IMR-90 (cell line): ENCODE results near the gene SLC27A4. TPM values are rescaled to one million over a fixed set of nuclear protein-coding genes. Genes with fewer than 3 reads are reported as not detected.

Experiments
- ATAC-seq: fragments of 200-7000 bp; cut with Tn5 transposase; 2 replicates; pipeline ENCODE4 v1.9.1; 2020; ENCODE audit warnings: low read depth, mild to moderate bottlenecking, moderate library complexity
- BruUV-seq: library from RNA; stranded (reverse); fragments of 400-500 nt; replicated peaks from 2 replicates; lab custom pipeline; 2021; lab: Mats Ljungman, UMichigan
- CTCF ChIA-PET: fragments of 300-600 bp; formaldehyde crosslinking; extraction: SDS; loops from one replicate; lab custom pipeline; 2021; ENCODE audit warnings: antibody characterized with exemption; lab: Yijun Ruan, JAX
- POLR2A ChIA-PET: fragments of 300-600 bp; sonication (Branson Sonifier 250); formaldehyde crosslinking; loops from one replicate; lab custom pipeline; 2022; ENCODE audit warnings: antibody characterized with exemption; ENCODE audit not compliant: unreplicated experiment; lab: Charles Lee
- DNase-seq: peaks from one replicate; pipeline ENCODE4 v3.0.0; 2013
- H2AFZ ChIP-seq: replicated peaks from 2 replicates; pipeline ENCODE3; 2013; ENCODE audit warnings: low read length, mild to moderate bottlenecking; ENCODE audit not compliant: poor library complexity
- H2AK5ac ChIP-seq: 2 replicates; pipeline ENCODE4 v1.6.1; 2013; ENCODE audit warnings: low read depth, low read length, inconsistent platforms
- H2AK9ac ChIP-seq: replicated peaks from 2 replicates; pipeline ENCODE3; 2013; ENCODE audit warnings: mild to moderate bottlenecking, low read depth, low read length, moderate library complexity; ENCODE audit not compliant: poor library complexity
- H2BK120ac ChIP-seq: 2 replicates; pipeline ENCODE4 v1.6.1; 2013; ENCODE audit warnings: low read depth, low read length, inconsistent platforms
- H2BK15ac ChIP-seq: 3 replicates; pipeline ENCODE4 v1.6.1; 2013; ENCODE audit warnings: low read depth, low read length, inconsistent platforms
- H2BK20ac ChIP-seq: 2 replicates; pipeline ENCODE4 v1.6.1; 2013; ENCODE audit warnings: low read depth, mild to moderate bottlenecking, inconsistent platforms, low read length, moderate library complexity
- H2BK5ac ChIP-seq: 2 replicates; pipeline ENCODE4 v1.6.1; 2013; ENCODE audit warnings: mild to moderate bottlenecking, low read depth, low read length, inconsistent platforms; ENCODE audit not compliant: poor library complexity, severe bottlenecking
- H3K14ac ChIP-seq: replicated peaks from 2 replicates; pipeline ENCODE4 v1.6.1; 2013; ENCODE audit warnings: low read depth, low read length, inconsistent platforms
- H3K18ac ChIP-seq: 2 replicates; pipeline ENCODE4 v1.6.1; 2013; ENCODE audit warnings: low read depth, low read length, control low read depth
- H3K23ac ChIP-seq: 2 replicates; pipeline ENCODE4 v1.6.1; 2013; ENCODE audit warnings: low read depth, low read length, inconsistent platforms
- H3K27ac ChIP-seq: 2 replicates; pipeline ENCODE4 v1.5.1; 2013; ENCODE audit warnings: mild to moderate bottlenecking, control low read depth, low read length; ENCODE audit not compliant: insufficient read depth
- H3K27me3 ChIP-seq: 2 replicates; pipeline ENCODE4 v1.6.1; 2013; ENCODE audit warnings: low read length; ENCODE audit not compliant: control insufficient read depth, insufficient read depth
- H3K36me3 ChIP-seq: 2 replicates; pipeline ENCODE4 v1.6.1; 2013; ENCODE audit warnings: low read length, mixed read lengths; ENCODE audit not compliant: control insufficient read depth, insufficient read depth
- H3K4ac ChIP-seq: 2 replicates; pipeline ENCODE4 v1.6.1; 2013; ENCODE audit warnings: low read depth, low read length, inconsistent platforms
- H3K4me1 ChIP-seq: 2 replicates; pipeline ENCODE4 v1.6.1; 2013; ENCODE audit warnings: low read length, mixed read lengths; ENCODE audit not compliant: control insufficient read depth, insufficient read depth
- H3K4me2 ChIP-seq: 2 replicates; pipeline ENCODE4 v1.6.1; 2013; ENCODE audit warnings: low read depth, mild to moderate bottlenecking, control low read depth, low read length, moderate library complexity
- H3K4me3 ChIP-seq: 2 replicates; pipeline ENCODE4 v1.5.1; 2013; ENCODE audit warnings: low read depth, mild to moderate bottlenecking, control low read depth, low read length, moderate library complexity; ENCODE audit not compliant: insufficient read depth
- H3K56ac ChIP-seq: 2 replicates; pipeline ENCODE4 v1.6.1; 2013; ENCODE audit warnings: low read length, inconsistent platforms; ENCODE audit not compliant: insufficient read depth; ENCODE audit errors: extremely low read depth
- H3K79me1 ChIP-seq, 2 experiments: 2 replicates each; pipeline ENCODE4 v1.6.1; 2013; ENCODE audit warnings: low read length in 2 of 2, inconsistent platforms in 1 of 2, low read depth in 1 of 2
- H3K9ac ChIP-seq: 2 replicates; pipeline ENCODE4 v1.6.1; 2013; ENCODE audit warnings: low read depth, low read length, control low read depth
- H3K9me1 ChIP-seq: 2 replicates; pipeline ENCODE4 v1.6.1; 2013; ENCODE audit warnings: low read length, inconsistent platforms; ENCODE audit not compliant: insufficient read depth
- H3K9me3 ChIP-seq: 2 replicates; pipeline ENCODE4 v1.6.1; 2013; ENCODE audit warnings: low read length; ENCODE audit not compliant: control insufficient read depth, insufficient read depth
- H4K20me1 ChIP-seq: 2 replicates; pipeline ENCODE4 v1.6.1; 2013; ENCODE audit warnings: low read length, inconsistent platforms; ENCODE audit not compliant: insufficient read depth
- H4K5ac ChIP-seq: 2 replicates; pipeline ENCODE4 v1.6.1; 2013; ENCODE audit warnings: mild to moderate bottlenecking, low read depth, low read length, control low read depth
- H4K8ac ChIP-seq, 2 experiments: 2 replicates each; pipeline ENCODE4 v1.6.1; 2013; ENCODE audit warnings: low read depth in 2 of 2, low read length in 2 of 2, control low read depth in 1 of 2, inconsistent platforms in 1 of 2
- H4K91ac ChIP-seq: 2 replicates; pipeline ENCODE4 v1.6.1; 2013; ENCODE audit warnings: low read depth, low read length, inconsistent platforms; ENCODE audit not compliant: insufficient read depth
- CHD1 ChIP-seq: IDR thresholded peaks from 2 replicates; pipeline ENCODE4 v1.6.1; 2012; ENCODE audit warnings: low read depth, low read length, improper control_type of control experiment
- RFX5 ChIP-seq: IDR thresholded peaks from 2 replicates; pipeline ENCODE4 v1.8.0; 2012; ENCODE audit warnings: low read depth, mild to moderate bottlenecking, low read length, moderate library complexity
- WGBS, 2 experiments: methylation state at CpG; one replicate each; pipeline versions ENCODE4 v1.1.5 to v1.1.7; 2013; ENCODE audit warnings: missing lambda C conversion rate in 2 of 2; ENCODE audit not compliant: insufficient read length in 1 of 2; ENCODE audit errors: extremely low coverage in 2 of 2; 5-methylcytosine and 5-hydroxymethylcytosine counted together
- dilution Hi-C: fragments of 300-500 bp; cut with HindIII; formaldehyde crosslinking; loops from one replicate; pipeline ENCODE4 v1.14.3; 2018; ENCODE audit warnings: low sequenced_read_pairs; ENCODE audit not compliant: unreplicated experiment
- in situ Hi-C: fragments of 300-500 bp; cut with MboI; formaldehyde crosslinking; loops from 3 replicates; pipeline ENCODE4 v1.14.3; 2019; ENCODE audit warnings: low sequenced_read_pairs, inconsistent platforms, mixed read lengths
- intact Hi-C: fragments of 100-400 bp; cut with micrococcal nuclease; formaldehyde crosslinking; loops from 2 replicates; pipeline ENCODE4 v1.10.0; 2022
- polyA plus RNA-seq, 3 experiments: library from polyadenylated mRNA; depleted of rRNA; stranded (reverse); fragments of >200 nt; gene quantifications; 2 replicates each; pipeline ENCODE4 v1.2.3, GENCODE V29; 2012; ENCODE audit warnings: low replicate concordance in 1 of 3
- total RNA-seq: library from RNA; depleted of rRNA; stranded (reverse); fragments of >200 nt; gene quantifications from 2 replicates; pipeline ENCODE4 v1.2.3, GENCODE V29; 2012
- TF ChIP-seq, protein P1 (sequence below): fragments of 150-350 bp; IDR thresholded peaks from 2 replicates; pipeline ENCODE4 v1.6.1; 2017; ENCODE audit warnings: mild to moderate bottlenecking, antibody characterized with exemption, low read length, low read depth

Gene SLC27A4
- total and polyA plus RNA-seq, 2 of the 4 experiments (the other 2 are of a cell fraction): 9.7 to 13.7 TPM

DNA sequence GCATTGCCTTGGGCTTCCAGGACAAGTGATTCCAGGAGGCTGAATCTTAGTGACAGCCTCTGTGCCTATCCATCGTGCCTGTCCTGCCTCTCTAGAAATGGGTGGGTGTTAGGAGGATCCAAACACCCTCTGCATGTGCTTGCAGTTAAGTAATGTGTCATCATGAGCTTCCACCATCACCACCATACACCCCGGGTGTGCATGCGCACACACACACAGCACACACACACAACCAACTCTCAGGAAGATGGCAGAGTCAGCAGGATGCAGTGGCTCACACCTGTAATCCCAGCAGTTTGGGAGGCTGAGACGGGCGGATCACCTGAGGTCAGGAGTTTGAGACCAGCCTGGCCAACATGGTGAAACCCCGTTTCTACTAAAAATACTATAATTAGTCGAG, 57.5 kb downstream of the SLC27A4 start:
- Histone ChIP-seq H3K56ac (no peak overlapping the region), H3K4ac (no peak overlapping the region), H4K20me1 (no peaks in the 10 kb centered on the region; the same call in 1 of the 2 replicates), H3K9me1 (no peaks in the 10 kb centered on the region), H3K27me3 (peaks cover 16% of the 10 kb centered on the region), H3K4me1 (no peaks in the 10 kb centered on the region), H2AK5ac (no peak overlapping the region), H4K91ac (no peak overlapping the region), H2BK120ac (no peak overlapping the region), H2BK5ac (no peak overlapping the region), H3K4me2 (no peak overlapping the region), H3K23ac (no peak overlapping the region), H2BK20ac (no peak overlapping the region), H4K5ac (no peak overlapping the region), H3K4me3 (no peak overlapping the region), H2BK15ac (no peak overlapping the region), H3K36me3 (no peaks in the 10 kb centered on the region; the same call in 1 of the 2 replicates), H3K18ac (no peak overlapping the region), H3K27ac (no peak overlapping the region), H2AFZ (no peak overlapping the region), H3K79me1 (no peaks in the 10 kb centered on the region), H3K14ac (no peak overlapping the region), H2AK9ac (no peak overlapping the region), H4K8ac (no peak overlapping the region), H3K9ac (no peak overlapping the region), H3K9me3 (no peaks in the 10 kb centered on the region)
- ChIA-PET POLR2A (no interaction called here), CTCF (no interaction called here)
- TF ChIP-seq CHD1: no peak
- TF ChIP-seq, protein P1, sequence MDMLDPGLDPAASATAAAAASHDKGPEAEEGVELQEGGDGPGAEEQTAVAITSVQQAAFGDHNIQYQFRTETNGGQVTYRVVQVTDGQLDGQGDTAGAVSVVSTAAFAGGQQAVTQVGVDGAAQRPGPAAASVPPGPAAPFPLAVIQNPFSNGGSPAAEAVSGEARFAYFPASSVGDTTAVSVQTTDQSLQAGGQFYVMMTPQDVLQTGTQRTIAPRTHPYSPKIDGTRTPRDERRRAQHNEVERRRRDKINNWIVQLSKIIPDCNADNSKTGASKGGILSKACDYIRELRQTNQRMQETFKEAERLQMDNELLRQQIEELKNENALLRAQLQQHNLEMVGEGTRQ: no peak
- no peak for TF ChIP-seq RFX5
- intact Hi-C loops: no loop called here
- 68% methylated on average over 2 of the region's 7 CpGs; no CpG with 5 or more reads in 1 of the 2 experiments for WGBS, 2 experiments
- no peak for DNase-seq
- in situ Hi-C loops: no loop called here
- BruUV-seq: no TSS peak
- dilution Hi-C loops: no loop called here
- ATAC-seq: no peak
